HG02884 (cell line): ENCODE results near the gene CCDC86.

Experiments
- ATAC-seq: cut with Tn5 transposase; IDR thresholded peaks from one replicate; pipeline ENCODE4 v1.9.1; 2021; ENCODE audit warnings: mild to moderate bottlenecking, moderate library complexity; ENCODE audit not compliant: unreplicated experiment

The CCDC86 gene

DNA sequence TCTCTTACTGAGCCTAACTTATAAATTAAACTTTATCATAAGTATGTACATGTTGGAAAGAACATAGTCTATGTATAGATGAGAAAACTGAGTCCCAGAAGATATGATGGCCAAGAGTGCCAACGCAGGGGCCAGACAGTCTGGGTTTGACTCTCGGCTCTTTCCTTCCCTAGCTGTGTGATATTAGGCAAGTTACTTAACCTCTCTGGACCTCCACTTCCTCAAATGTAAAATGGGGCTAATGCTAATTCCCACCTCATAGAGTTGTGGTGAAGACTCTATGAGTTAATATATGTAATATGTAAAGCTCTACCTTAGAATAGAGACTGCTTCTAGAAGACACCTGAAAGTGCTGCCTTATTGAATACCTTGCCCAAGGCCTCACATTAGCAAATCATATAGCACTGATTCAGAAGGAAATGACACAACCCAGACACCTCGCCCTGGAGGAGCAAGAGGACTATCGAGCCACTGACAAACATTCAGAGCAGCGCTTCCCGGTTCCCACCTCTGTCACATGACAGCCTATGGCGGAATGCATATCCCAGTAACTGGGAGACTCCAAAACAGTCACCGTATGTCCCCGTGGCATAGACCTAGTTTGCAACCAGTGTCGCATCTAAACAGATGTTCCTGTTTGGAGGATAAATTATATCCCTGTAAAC is 11.3 kb upstream of the CCDC86 start:
- ATAC-seq, result no peak

DNA sequence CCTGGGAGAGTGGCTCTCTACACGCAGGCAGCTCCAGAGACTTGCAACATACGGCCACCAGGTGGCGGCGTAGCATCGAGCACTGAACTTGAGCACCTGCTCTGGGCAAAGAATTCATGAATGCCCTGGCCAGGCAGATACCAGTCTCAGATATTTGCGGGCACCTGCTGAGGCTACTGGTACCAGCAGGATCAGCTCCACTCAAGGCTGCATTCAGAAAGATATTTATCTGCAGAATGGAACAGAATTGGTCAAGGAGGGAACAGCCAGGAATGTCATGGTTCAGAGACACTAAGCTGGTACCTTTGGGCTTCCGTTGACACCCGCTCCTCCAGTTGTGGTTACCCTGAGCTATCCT is 10.8 kb upstream of the CCDC86 start:
- ATAC-seq, result peak; percentile 75

DNA sequence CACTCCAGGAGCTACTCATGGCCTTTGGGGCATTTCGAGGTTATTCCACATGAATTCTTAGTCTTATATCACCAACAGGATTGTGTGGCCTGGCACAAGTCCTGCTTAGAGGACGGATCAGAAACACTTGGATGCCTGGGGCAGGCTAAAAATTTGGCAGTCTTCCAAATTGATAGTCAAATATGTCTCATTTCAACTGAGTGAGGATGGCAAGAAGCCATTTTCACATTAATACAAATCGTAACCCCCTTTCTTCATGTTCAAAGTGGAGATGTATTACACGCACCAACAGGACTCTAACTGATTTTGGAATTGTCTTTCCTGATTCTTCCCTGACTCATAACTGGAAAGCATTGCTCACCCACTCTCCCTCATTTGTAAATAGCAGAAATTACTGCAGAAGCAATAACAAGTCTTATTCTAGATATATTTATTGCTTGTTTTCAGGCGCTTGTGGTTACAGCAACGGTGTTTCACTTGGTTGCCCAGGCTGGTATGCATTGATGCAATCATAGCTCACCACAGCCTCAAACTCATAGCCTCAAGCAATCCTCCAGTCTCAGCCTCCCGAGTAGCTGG is 10.3 kb upstream of the CCDC86 start:
- ATAC-seq, result no peak

DNA sequence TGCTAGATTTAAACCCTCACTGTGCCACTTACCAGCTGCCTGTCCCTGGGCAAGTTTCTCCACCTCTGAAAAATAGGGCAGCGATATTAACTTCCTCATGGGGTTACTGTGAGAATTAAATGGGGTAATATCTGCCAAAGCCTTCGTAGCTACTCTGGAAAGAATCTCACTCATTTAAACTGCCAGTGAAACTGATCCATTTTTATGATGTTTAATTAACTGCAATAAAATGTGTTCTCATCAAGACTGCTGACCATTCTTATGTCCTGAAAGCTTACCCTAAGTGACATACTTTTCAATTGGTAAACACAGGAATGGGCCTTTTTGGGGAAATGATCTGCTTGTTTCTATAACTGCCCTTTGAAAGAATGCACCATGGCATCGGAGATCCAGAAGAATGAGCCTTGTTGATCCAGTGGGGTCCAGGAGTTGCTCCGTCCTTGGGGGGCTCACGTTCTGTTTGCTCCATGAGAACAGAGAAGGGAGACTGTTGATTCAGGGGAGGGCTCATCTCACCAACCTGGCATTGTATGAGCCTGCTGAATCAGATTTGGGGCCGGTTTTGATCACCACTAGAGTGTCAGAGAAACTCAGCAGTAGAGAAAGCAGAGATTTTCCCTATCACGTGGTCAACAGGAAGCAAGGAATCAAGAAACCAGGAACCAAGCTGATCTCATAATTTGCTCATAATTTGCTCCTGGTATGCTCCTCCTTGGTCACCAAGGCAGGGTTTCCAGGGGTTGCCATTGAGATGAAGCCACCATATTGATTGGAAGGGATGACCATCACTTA is 7.0 kb upstream of the CCDC86 start:
- ATAC-seq, result no peak

DNA sequence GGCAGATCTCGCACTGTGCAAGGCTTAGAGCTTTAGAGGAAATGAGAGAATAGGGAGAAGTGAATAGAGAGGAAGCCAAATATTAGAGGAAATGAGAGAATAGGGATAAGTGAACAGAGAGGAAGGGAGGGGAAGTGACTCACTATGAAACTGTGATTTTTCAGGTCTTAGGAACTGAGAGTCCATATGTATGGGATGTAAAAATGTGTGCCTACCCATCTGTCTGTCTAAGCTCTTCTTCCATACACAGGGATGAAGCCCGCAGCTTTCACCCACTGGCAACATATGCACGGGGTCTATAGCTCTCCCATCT is 6.4 kb upstream of the CCDC86 start:
- no peak for ATAC-seq

DNA sequence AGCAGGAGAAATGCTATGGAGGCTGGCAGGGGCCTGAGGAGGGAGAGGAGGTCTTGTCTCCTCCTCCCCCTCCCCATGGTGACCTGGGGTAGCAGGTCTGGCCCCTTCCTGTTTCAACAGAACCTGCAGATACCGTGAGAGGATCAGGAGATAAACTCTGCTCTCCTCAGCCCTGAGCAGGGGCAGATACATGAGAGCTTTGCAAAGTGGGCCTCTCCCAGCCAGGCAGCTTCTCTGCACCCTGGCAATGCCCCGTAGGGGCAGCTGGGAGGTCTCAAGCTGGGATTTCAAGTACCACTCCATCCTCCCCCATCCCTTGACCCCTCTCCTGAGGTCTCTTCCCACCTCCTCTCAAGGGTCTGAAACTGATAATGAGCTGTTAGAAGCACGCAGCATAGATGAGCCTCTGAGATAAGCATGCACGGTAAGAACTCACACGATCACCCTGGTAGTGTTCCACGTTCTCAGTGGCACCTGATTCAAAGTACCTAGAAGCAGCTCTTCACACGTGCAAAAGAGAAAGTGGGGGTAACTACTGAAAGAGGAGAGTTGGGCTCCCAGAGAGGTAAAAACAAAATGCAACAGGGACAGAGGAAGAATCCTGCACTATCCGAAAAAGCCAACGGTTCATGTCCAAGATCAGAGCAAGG is 4.9 kb upstream of the CCDC86 start:
- no peak for ATAC-seq

DNA sequence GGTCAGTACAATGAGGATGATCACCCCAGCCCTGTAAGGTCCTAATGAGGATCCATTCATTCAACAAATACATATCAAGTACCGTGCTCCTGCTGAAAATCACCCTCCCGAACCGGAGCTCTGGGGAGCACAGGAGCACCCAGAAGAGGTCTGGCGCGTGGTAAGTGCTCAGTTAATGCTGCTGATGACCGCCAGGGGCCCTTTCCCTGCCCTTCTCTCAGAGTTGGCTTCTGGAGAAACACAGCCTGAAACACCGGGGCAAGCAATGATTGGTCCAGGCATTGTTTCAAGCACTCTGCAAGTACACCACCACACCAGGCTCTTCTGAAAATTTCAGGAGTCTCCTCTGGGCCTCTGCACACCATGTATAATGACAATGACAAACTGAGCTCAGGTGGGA is 3.8 kb upstream of the CCDC86 start:
- no peak for ATAC-seq

DNA sequence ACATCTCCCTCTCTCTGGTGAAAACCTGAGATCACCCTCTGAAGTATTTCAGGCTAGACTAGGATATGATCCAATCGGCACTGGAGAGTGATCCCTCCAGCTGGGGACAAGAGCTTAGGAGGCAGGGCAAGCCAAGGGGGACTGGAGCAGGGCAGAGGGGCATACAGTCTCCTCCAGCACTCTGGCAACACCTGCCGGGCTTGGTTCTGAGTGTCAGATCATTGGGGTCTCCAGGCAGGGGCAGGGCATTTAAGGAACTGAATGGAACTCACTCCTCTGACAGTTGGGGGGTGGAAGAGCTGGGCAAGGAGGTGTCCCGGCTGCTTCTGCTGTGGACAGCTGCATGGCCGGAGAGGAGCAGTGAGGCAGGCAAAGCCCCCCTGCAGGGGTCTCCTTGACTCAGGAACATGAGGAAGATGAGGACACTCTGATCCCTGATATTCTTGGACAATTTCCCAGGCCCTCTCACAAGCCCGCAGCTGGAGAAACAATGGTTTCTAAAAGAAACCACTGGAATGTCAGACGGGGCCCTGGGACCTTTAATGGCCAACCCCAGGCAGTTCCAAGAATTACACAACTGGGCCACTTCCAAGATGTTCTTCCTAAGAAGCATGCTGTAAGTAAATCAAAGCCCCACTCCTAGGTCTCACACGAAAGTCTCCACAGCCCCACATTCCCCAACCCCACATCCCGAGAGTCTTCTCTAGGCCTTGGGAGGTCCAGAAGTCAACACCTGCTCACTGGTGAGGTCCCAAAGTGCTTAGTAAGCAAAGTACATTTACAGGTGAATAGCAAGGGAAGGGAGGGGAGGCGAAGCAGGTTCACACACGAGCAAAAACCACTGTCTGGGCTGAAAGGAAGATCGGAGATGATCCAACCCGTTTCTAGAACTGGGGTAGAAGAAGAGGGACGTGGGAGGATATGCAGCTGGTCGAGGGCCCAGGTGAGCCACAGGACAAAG is 1.2 kb upstream of the CCDC86 start:
- ATAC-seq, result no peak

DNA sequence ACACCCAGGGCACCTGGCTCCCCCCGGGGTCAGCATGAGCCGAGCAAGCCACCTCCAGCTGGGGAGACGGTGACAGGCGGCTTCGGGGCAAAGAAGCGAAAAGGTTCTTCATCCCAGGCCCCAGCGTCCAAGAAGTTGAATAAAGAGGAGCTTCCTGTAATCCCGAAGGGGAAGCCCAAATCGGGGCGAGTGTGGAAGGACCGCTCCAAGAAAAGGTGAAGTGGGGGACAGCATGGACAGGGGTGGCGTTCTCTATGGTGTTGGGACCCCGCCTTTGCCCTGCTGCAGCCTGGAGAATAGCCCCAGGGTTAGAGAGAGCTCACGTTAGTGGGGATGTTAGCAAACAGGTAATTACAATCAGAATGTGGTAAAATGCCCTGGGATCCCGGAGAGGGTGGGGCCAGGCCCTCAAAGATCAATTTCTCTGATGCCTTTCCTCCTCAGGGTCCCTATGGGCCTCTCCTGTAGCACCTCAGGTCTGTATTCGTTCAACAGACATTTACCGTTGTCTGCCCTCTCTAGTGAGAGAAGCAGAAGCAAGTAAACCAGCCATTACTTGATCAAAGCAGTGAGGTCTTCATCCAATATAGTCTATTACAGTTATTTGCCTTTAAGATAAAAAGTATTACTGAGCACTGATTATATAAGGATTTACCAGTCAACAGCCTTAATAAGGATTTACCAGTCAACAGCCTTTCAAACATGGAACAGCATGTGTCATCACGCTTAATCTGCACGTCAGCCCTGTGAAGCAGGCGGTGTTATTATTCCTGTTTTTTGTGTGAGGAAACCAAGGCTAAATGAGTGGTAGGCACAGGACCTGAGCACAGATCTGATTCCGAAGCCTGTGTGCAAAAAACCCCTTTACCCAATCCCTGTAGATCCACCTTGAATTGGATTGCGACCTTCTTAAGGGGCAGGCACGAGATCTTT is 1.0 kb downstream of the CCDC86 start:
- ATAC-seq, result no peak

DNA sequence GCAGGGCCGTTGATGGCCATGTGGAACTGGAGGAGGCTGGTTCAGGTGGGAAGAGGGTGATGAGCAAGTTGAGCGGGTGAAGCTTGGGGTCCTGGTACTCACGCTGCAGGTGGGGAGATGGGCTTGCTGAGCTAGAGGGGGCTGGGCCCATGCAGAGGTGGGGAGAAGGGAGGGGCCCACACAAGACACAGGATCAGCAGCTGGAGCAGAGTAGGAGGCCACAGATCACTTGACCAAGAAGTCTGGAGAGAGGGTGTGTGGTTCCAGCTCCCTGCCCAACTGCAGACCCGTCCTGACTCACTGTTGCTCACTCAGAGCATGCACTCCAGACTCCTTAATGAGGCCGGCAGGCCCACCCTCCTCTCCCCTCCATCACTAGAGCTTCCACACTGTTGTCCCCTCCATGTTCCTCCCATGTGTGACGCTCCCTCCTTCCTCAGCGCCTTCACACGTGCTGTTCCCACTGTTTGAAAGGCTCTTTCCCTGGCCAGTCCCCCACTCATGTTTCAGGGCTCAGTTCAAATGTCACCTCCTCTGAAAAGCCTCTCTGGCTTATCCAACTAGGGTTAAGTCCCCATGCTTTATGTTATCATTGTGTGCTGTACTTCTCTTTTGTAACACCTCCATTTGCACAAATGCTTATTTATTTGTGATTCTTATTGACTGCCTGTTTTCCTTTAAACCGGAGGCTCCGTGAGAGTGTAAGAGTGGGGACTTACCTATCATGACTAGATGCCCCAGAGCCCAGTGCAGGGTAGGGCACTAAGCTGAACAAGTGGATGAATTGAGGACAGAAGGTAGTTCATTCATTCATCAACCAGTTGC is 2.3 kb downstream of the CCDC86 start:
- no peak for ATAC-seq

DNA sequence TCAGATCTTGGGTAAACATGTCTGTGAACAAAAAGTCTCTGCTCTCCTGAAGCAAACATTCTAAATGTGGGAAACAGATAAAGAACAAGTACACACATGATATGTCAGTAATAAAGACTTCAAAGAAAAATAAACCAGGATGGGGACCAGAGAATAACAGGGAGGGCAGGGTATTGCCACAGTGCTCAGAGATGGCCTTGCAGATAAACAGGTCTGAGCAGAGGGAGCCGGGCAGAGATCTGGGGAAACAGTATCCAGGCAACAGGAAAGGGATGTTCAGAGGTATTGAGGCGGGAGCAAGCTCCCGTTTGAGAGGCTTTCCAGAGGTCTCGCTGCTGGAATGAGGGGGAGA is 2.9 kb downstream of the CCDC86 start:
- ATAC-seq, result no peak

DNA sequence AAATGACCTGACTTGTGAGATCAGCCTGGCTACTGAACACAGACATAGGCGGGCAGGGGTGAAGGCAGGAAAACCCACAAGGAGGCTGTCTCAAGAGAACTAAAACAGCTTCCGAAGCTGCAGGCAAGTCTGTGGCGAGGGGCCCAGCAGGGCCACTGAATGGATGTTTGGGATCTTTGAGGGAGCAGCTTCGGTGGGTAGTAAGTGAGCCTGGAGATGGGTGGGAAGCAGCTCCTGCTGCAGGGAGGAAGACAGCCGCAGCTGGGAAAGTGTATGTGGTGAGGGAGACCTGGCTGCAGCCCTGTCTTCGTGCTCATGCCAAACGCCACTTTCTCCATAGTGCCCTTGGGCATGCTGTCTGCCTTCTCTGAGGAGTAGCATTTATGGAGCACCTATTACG is 3.4 kb downstream of the CCDC86 start:
- ATAC-seq, result no peak

DNA sequence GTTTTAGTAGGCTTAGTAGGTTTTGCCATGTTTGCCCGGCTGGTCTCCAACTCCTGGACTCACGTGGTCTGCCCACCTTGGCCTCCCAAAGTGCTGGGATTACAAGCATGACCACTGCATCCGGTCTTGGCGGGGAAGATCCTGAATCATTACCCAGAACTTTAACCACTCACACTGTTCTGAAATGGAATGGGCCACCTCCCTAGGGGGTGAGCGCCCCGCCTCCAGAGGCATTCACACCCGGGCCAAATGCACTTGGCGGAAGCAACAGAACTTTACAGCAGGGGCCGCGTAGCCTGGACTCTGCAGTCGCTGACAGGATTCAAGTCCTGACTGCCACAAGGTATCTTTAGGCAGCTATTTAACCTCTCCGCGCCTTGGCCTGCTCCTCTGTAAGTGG is 5.4 kb downstream of the CCDC86 start:
- no peak for ATAC-seq

DNA sequence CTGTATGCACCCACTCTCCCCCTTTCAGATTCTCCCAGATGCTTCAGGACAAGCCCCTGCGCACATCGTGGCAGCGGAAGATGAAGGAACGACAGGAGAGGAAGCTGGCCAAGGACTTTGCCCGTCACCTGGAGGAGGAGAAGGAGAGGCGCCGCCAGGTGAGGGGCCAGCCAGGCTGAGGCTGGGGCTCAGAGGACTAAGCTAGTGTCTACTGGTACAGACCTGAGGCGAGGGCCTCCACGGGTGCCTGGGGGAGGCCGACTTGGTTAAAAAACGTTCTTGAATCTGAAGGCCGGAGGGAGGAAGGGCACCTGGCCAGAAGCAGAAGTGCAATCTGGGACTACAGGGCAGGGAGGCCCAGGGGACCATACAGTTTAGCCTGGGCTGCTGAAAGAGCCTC is 6.0 kb downstream of the CCDC86 start:
- ATAC-seq, result no peak

DNA sequence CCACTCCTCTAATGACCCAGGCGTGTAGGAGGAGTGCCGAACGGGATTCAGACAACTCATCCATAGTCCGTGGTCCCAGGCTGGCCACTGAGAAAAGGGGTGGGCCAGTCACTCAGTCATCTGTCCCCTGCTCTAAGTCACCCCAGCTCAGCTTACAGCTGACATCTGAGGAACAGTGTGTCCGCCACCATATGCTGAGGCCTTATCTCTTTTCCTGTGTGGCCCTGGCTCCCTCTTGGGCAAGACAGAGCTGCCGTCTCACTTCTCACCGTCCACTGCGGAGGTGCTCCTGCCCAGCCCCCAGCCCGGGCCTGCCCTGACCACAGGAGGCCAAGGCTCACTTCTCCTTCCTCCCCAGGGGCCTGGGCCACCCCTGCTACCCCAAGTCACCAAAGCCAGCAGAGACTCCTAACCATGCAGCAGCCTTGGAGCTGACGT is 6.8 kb downstream of the CCDC86 start:
- ATAC-seq, result no peak

DNA sequence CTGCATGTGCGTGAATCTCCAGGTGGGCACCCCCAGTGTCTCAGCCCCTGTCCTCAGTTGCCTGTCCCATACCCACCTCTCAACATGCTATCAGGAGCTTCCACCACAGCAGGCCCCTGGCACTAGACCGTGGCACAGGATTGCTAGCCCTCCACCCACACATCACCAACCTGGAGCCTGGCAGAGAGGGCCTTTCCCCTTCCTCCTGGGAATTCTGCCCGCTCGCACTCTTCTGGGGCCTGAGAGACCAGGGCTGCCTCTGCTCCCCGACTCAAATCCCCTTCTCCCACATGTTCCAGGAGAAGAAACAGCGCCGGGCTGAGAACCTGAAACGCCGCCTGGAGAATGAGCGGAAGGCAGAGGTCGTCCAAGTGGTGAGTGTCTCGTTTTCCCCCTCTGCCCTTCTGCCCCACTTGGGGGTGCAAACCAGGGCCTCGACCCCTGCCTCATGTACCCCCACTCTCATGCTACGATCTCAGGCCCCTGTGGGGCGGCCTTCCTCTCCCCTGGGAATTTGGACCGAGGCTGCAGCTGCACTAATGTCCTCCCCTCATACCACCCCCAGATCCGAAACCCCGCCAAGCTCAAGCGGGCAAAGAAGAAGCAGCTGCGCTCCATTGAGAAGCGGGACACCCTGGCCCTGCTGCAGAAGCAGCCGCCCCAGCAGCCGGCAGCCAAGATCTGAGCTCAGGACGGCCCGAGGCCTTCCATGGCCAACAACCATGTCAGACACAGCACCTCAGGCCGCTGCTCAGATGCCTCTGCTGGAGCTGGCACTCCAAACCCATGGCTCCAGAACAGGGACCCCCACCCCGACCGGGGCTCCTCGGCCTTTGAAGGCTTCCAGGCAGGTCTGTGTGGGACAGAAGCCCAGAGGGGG is 8.0 kb downstream of the CCDC86 start:
- no peak for ATAC-seq

DNA sequence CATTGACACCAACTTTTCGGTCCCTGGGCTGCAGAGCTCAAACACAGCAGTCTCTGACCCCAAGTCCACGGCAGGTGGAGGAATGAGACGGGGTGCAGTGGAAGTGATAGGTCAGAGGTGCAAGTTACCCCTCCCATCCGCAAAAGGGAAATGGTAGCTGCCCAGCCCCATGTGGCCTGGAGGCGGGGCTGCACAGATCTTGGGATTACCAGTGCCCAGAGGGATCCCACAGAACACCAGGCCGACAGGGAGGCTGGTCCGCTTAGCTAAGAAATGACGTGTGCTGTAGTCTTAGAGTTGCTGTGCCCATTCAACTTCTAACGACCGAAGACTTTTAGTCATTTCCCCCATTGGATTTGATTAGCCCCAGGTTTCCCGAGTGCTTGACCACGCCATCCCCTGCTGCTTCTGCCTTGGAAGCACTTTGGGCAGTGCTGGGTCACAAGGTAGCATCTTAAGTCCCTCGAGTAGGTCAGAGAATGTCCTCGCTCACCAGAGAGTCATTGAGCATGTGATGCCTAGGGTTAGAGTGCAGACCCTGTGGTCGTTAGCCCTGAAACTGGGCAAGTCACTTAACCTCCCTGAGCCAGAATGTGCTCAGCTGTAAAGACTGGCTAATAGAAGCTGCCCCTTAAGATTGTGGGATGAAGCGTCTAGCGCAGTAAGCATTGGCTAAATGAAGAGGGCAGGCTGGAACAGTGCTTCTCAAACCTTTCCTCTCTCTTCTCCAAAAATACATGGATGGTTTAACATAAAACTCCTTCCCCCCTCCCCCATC is 9.6 kb downstream of the CCDC86 start:
- no peak for ATAC-seq
